GM12878 (cell line): Measurements from ENCODE around the gene ANK2. TPM values are rescaled to one million over a fixed set of nuclear protein-coding genes. Genes with fewer than 3 reads are reported as not detected.

Experiments used
- ATAC-seq: fragments of 200-7000 bp; cut with Tn5 transposase; 3 replicates; pipeline ENCODE4 v1.9.1; 2020; ENCODE audit warnings: mild to moderate bottlenecking, moderate library complexity
- BruUV-seq: library from RNA; stranded (reverse); fragments of 400-500 nt; replicated peaks from 2 replicates; lab custom pipeline; 2021; lab: Mats Ljungman, UMichigan
- CTCF ChIA-PET: fragments of 300-600 bp; sonication (Branson Sonifier 250); formaldehyde crosslinking; extraction: SDS; loops from one replicate; lab custom pipeline; 2021; ENCODE audit warnings: inconsistent platforms; lab: Yijun Ruan, JAX
- POLR2A ChIA-PET: fragments of 350-600 bp; formaldehyde crosslinking; extraction: SDS; loops from one replicate; lab custom pipeline; 2021; ENCODE audit warnings: inconsistent platforms; lab: Charles Lee
- RAD21 ChIA-PET: fragments of 300-600 bp; sonication (Branson Sonifier 250); formaldehyde crosslinking; loops from one replicate; lab custom pipeline; 2023; ENCODE audit warnings: antibody characterized with exemption; ENCODE audit not compliant: unreplicated experiment; lab: Charles Lee
- SMC1A ChIA-PET: fragments of 300-600 bp; sonication (Branson Sonifier 250); formaldehyde crosslinking; loops from one replicate; lab custom pipeline; 2023; ENCODE audit not compliant: unreplicated experiment, uncharacterized antibody; lab: Charles Lee
- DNase-seq: peaks from one replicate; pipeline ENCODE4 v3.0.0-alpha.2; 2011; ENCODE audit warnings: low read depth, low spot score
- FAIRE-seq: peaks from 3 replicates; lab custom pipeline; 2011; peaks lifted over from hg19 to GRCh38; lab: Jason Lieb, UNC
- H2AFZ ChIP-seq: 2 replicates; pipeline ENCODE4 v1.6.0; 2011; ENCODE audit warnings: low read depth, low read length, control low read depth; ENCODE audit not compliant: control insufficient read depth
- H3K27ac ChIP-seq: 2 replicates; pipeline ENCODE4 v1.5.1; 2011; ENCODE audit warnings: control low read depth; ENCODE audit not compliant: control insufficient read depth, insufficient read depth
- H3K27me3 ChIP-seq, 2 experiments: replicated peaks in 1 of 2; 2 replicates each; pipeline versions ENCODE4 v1.6.0 to v1.6.1; 2011; ENCODE audit warnings: low read length in 1 of 2; ENCODE audit not compliant: control insufficient read depth in 2 of 2, insufficient read depth in 2 of 2
- H3K36me3 ChIP-seq, 2 experiments: 2 replicates each; pipeline ENCODE4 v1.5.1; 2011; ENCODE audit warnings: low read length in 1 of 2; ENCODE audit not compliant: control insufficient read depth in 2 of 2, insufficient read depth in 2 of 2
- H3K4me1 ChIP-seq: 2 replicates; pipeline ENCODE4 v1.6.1; 2011; ENCODE audit warnings: mild to moderate bottlenecking, low read length, moderate library complexity, mixed read lengths; ENCODE audit not compliant: control insufficient read depth, insufficient read depth
- H3K4me2 ChIP-seq: 2 replicates; pipeline ENCODE4 v1.6.0; 2011; ENCODE audit warnings: control low read depth; ENCODE audit not compliant: control insufficient read depth, insufficient read depth
- H3K4me3 ChIP-seq: fragments of 200-600 bp; sonication (generic); 2 replicates; pipeline ENCODE4 v1.5.1; 2016
- H3K79me2 ChIP-seq: 2 replicates; pipeline ENCODE4 v1.6.0; 2011; ENCODE audit warnings: low read length; ENCODE audit not compliant: control insufficient read depth, insufficient read depth
- H3K9ac ChIP-seq: 2 replicates; pipeline ENCODE4 v1.8.0; 2011; ENCODE audit warnings: low read length, control low read depth, mixed read lengths; ENCODE audit not compliant: control insufficient read depth, insufficient read depth
- H3K9me3 ChIP-seq: replicated peaks from 3 replicates; pipeline ENCODE4 v1.5.1; 2011; ENCODE audit warnings: mild to moderate bottlenecking, low read length; ENCODE audit not compliant: control insufficient read depth, insufficient read depth
- H4K20me1 ChIP-seq: 2 replicates; pipeline ENCODE4 v1.6.0; 2011; ENCODE audit not compliant: control insufficient read depth, insufficient read depth
- BACH1 ChIP-seq: fragments of 450-650 bp; IDR thresholded peaks from 2 replicates; pipeline ENCODE4 v1.6.1; 2017; ENCODE audit warnings: mild to moderate bottlenecking, borderline replicate concordance
- CBFB ChIP-seq: IDR thresholded peaks from 2 replicates; pipeline ENCODE4 v1.6.1; 2016; ENCODE audit warnings: antibody characterized with exemption, low read depth
- FOXK2 ChIP-seq: fragments of 450-650 bp; IDR thresholded peaks from 2 replicates; pipeline ENCODE4 v1.6.1; 2017; ENCODE audit warnings: mild to moderate bottlenecking, moderate library complexity
- HDAC6 ChIP-seq: fragments of 200-600 bp; sonication (generic); IDR thresholded peaks from one replicate; pipeline ENCODE4 v1.8.0; 2017; ENCODE audit warnings: antibody characterized with exemption; ENCODE audit not compliant: unreplicated experiment
- JUNB ChIP-seq: IDR thresholded peaks from 2 replicates; pipeline ENCODE4 v1.6.1; 2016; ENCODE audit warnings: antibody characterized with exemption, mild to moderate bottlenecking
- NFIC ChIP-seq: IDR thresholded peaks from 2 replicates; pipeline ENCODE4 v1.6.1; 2012; ENCODE audit warnings: low read depth, mild to moderate bottlenecking, inconsistent platforms, low read length, moderate library complexity
- NFXL1 ChIP-seq: fragments of 450-650 bp; IDR thresholded peaks from 2 replicates; pipeline ENCODE4 v1.6.1; 2017; ENCODE audit warnings: antibody characterized with exemption, mild to moderate bottlenecking, borderline replicate concordance
- NR2C1 ChIP-seq: fragments of 450-650 bp; IDR thresholded peaks from 2 replicates; pipeline ENCODE4 v1.6.1; 2017; ENCODE audit warnings: antibody characterized with exemption, mild to moderate bottlenecking, moderate library complexity
- TCF3 ChIP-seq: IDR thresholded peaks from 2 replicates; pipeline ENCODE4 v1.6.1; 2012; ENCODE audit warnings: low read depth, mild to moderate bottlenecking, low read length, borderline replicate concordance; ENCODE audit not compliant: insufficient read depth
- WGBS: methylation state at CpG from one replicate; pipeline ENCODE4 v1.1.6; 2016; ENCODE audit warnings: low lambda C conversion rate; ENCODE audit not compliant: insufficient replicate concordance, insufficient coverage; ENCODE audit errors: missing lambda C conversion rate; 5-methylcytosine and 5-hydroxymethylcytosine counted together
- in situ Hi-C: fragments of 300-500 bp; cut with MboI; formaldehyde crosslinking; loops from 9 replicates; pipeline ENCODE4 v1.14.3; 2018; ENCODE audit warnings: mixed read lengths
- intact Hi-C: fragments of 100-400 bp; cut with micrococcal nuclease; formaldehyde crosslinking; loops from one replicate; pipeline ENCODE4 v1.14.2; 2022; ENCODE audit not compliant: unreplicated experiment
- polyA plus RNA-seq, 11 experiments: library from polyadenylated mRNA; depleted of rRNA in 4 of 11; unstranded in 6 of 11; stranded (reverse) in 5 of 11; fragments of >200 nt; fragmentation: Nextera tagmentation in 4 of 11; fragmentation: Illumina TruSeq in 1 of 11; extraction: Ambion mirVana in 4 of 11; extraction: Trizol in 1 of 11; gene quantifications; 1 replicate in 1 of 11; 2 replicates in 10 of 11; pipeline versions ENCODE4 v1.2.1 to v1.2.3, GENCODE V29; 2011 to 2016; ENCODE audit warnings: inconsistent platforms in 2 of 11, missing spikeins in 2 of 11, low read depth in 1 of 11
- total RNA-seq, 4 experiments: library from RNA; depleted of rRNA in 3 of 4; stranded (reverse); fragments of >200 nt in 3 of 4; fragmentation: Illumina TruSeq in 1 of 4; extraction: Trizol in 1 of 4; gene quantifications; 2 replicates each; pipeline versions ENCODE4 v1.2.1 to v1.2.3, GENCODE V29; 2013 to 2021
- TF ChIP-seq, protein P1 (sequence below): fragments of 450-650 bp; formaldehyde crosslinking; IDR thresholded peaks from 2 replicates; pipeline ENCODE4 v1.4.0; 2020; ENCODE audit warnings: mild to moderate bottlenecking, moderate library complexity

ANK2 gene
- total and polyA plus RNA-seq, 10 of the 15 experiments (the other 5 are each of a cell fraction or from before 2014, with no cell fraction given) = 1.6 to 13.0 (median 4.1) TPM

DNA sequence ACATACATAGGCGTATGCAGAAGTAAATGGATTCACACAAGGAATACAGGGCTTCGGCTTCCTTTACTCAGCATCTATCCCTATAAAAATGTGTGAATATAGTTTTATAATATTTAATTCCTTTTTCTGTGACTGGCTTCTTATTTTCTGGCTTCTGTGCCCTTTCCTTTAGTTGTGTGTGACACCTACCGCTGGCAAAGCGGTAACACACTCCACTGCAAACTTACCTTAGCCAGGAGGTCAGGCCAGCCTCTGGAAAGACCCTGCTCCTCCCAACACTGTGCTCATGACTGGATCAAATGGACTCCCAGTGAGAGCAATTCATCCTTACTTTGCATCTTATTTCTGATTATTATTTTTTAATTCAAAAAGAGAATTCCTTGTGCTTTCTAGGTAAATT, 244.2 kb downstream of the ANK2 start:
- intact Hi-C loops = no loop called here
- TF ChIP-seq, protein P1, sequence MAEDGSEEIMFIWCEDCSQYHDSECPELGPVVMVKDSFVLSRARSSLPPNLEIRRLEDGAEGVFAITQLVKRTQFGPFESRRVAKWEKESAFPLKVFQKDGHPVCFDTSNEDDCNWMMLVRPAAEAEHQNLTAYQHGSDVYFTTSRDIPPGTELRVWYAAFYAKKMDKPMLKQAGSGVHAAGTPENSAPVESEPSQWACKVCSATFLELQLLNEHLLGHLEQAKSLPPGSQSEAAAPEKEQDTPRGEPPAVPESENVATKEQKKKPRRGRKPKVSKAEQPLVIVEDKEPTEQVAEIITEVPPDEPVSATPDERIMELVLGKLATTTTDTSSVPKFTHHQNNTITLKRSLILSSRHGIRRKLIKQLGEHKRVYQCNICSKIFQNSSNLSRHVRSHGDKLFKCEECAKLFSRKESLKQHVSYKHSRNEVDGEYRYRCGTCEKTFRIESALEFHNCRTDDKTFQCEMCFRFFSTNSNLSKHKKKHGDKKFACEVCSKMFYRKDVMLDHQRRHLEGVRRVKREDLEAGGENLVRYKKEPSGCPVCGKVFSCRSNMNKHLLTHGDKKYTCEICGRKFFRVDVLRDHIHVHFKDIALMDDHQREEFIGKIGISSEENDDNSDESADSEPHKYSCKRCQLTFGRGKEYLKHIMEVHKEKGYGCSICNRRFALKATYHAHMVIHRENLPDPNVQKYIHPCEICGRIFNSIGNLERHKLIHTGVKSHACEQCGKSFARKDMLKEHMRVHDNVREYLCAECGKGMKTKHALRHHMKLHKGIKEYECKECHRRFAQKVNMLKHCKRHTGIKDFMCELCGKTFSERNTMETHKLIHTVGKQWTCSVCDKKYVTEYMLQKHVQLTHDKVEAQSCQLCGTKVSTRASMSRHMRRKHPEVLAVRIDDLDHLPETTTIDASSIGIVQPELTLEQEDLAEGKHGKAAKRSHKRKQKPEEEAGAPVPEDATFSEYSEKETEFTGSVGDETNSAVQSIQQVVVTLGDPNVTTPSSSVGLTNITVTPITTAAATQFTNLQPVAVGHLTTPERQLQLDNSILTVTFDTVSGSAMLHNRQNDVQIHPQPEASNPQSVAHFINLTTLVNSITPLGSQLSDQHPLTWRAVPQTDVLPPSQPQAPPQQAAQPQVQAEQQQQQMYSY (CRISPR knock-in tag) = no peak
- TF ChIP-seq HDAC6 (no peak), BACH1 (no peak), CBFB (no peak), TCF3 (no peak), NFXL1 (no peak), FOXK2 (no peak), NFIC (no peak), JUNB (no peak), NR2C1 (no peak)
- no peaks in the 10 kb centered on the region for H3K79me2 ChIP-seq
- H3K4me1 ChIP-seq = no peaks in the 10 kb centered on the region
- no peak overlapping the region for H3K4me3 ChIP-seq
- H3K27me3 ChIP-seq = no peaks in the 10 kb centered on the region
- no peaks in the 10 kb centered on the region for H3K36me3 ChIP-seq
- no peaks in the 10 kb centered on the region for H4K20me1 ChIP-seq
- no peak overlapping the region for H3K27ac ChIP-seq
- H3K4me2 ChIP-seq = no peak overlapping the region
- no peak for ATAC-seq
- FAIRE-seq = no peak
- H3K9me3 ChIP-seq = no peaks in the 10 kb centered on the region
- 70% methylated on average over 4 of the region's 4 CpGs for WGBS
- ChIA-PET SMC1A (interaction anchor here (0.6 to 1.7 kb wide), 5 partner anchors 10 to 1531 kb away, joined by 3 to 5 read pairs (median 3); no protein-coding TSS in a partner anchor), RAD21 (no interaction called here), CTCF (interaction anchor here (1.0 to 2.2 kb wide), 3 partner anchors 10 to 14 kb away, joined by 4 to 9 read pairs (median 5); no protein-coding TSS in a partner anchor), POLR2A (no interaction called here)
- no TSS peak for BruUV-seq
- DNase-seq = no peak
- H3K9ac ChIP-seq = no peak overlapping the region
- in situ Hi-C loops = no loop called here
- no peak overlapping the region for H2AFZ ChIP-seq
